Spleen (tissue), 11 donors: Measurements from ENCODE around the gene TPPP3. TPM values are rescaled to one million over a fixed set of nuclear protein-coding genes. Genes with fewer than 3 reads are reported as not detected.

Source experiments
- DNase-seq: peaks from one replicate; pipeline ENCODE4 v3.0.0-alpha.2; 2020
- H3K27ac ChIP-seq, 8 donors: fragments of 200-600 bp; sonication (generic) in 7 of 8; 1 replicate in 4 of 8; 2 replicates in 4 of 8; pipeline versions ENCODE4 v1.5.0 to v1.8.0; 2016 to 2021; ENCODE audit warnings: inconsistent platforms in 4 of 8, mild to moderate bottlenecking in 4 of 8, moderate library complexity in 1 of 8
- H3K27me3 ChIP-seq, 7 donors: fragments of 200-600 bp; sonication (generic) in 6 of 7; replicated peaks in 1 of 7; 1 replicate in 4 of 7; 2 replicates in 3 of 7; pipeline versions ENCODE4 v1.5.0 to v1.8.0; 2016 to 2021; ENCODE audit warnings: inconsistent platforms in 3 of 7, mild to moderate bottlenecking in 1 of 7
- H3K36me3 ChIP-seq, 6 donors: fragments of 200-600 bp; sonication (generic) in 5 of 6; 1 replicate in 4 of 6; 2 replicates in 2 of 6; pipeline versions ENCODE4 v1.5.0 to v1.8.0; 2016 to 2021; ENCODE audit warnings: inconsistent platforms in 2 of 6
- H3K4me1 ChIP-seq, 6 donors: fragments of 200-600 bp; sonication (generic) in 5 of 6; 1 replicate in 3 of 6; 2 replicates in 3 of 6; pipeline versions ENCODE4 v1.5.0 to v1.8.0; 2016 to 2021; ENCODE audit warnings: inconsistent platforms in 3 of 6
- H3K4me3 ChIP-seq, 8 donors: fragments of 200-600 bp; sonication (generic) in 7 of 8; 1 replicate in 4 of 8; 2 replicates in 4 of 8; pipeline versions ENCODE4 v1.5.0 to v1.8.0; 2016 to 2021; ENCODE audit warnings: inconsistent platforms in 4 of 8, mild to moderate bottlenecking in 4 of 8, moderate library complexity in 2 of 8
- H3K9me3 ChIP-seq, 8 donors: fragments of 200-600 bp; sonication (generic) in 7 of 8; 1 replicate in 4 of 8; 2 replicates in 4 of 8; pipeline versions ENCODE4 v1.5.0 to v1.8.0; 2016 to 2021; ENCODE audit warnings: inconsistent platforms in 4 of 8
- CTCF ChIP-seq, 11 experiments: fragments of 200-600 bp in 7 of 11; fragments of 450-650 bp in 4 of 11; sonication (generic) in 4 of 11; IDR thresholded peaks in 8 of 11; conservative IDR thresholded peaks in 3 of 11; 1 replicate in 7 of 11; 2 replicates in 4 of 11; pipeline versions ENCODE4 v1.4.0 to v1.8.0; 2016 to 2021; ENCODE audit warnings: antibody characterized with exemption in 11 of 11, inconsistent platforms in 4 of 11, mild to moderate bottlenecking in 1 of 11
- POLR2A ChIP-seq, 3 donors: fragments of 450-650 bp; IDR thresholded peaks; one replicate each; pipeline ENCODE4 v1.5.1; 2017; ENCODE audit warnings: antibody characterized with exemption in 3 of 3, mild to moderate bottlenecking in 1 of 3
- POLR2AphosphoS5 ChIP-seq, 3 donors: sonication (generic); formaldehyde crosslinking; IDR thresholded peaks; one replicate each; pipeline ENCODE4 v1.5.1; 2017; ENCODE audit warnings: antibody characterized with exemption in 3 of 3
- WGBS, 5 donors: extraction: QIAGEN DNeasy Blood & Tissue Kit in 3 of 5; methylation state at CpG; one replicate each; pipeline versions ENCODE4 v1.1.5 to v1.1.7; 2013 to 2018; 5-methylcytosine and 5-hydroxymethylcytosine counted together
- intact Hi-C: fragments of 100-400 bp; cut with DNase I; formaldehyde crosslinking; loops from one replicate; pipeline ENCODE4 v1.15.0; 2023; ENCODE audit warnings: low total_unique reads
- polyA plus RNA-seq, 3 donors: library from polyadenylated mRNA; stranded (reverse); fragments of 200-250 nt; gene quantifications; one replicate each; pipeline ENCODE4 v1.2.1, GENCODE V29; 2013
- total RNA-seq, 7 donors: library from RNA; depleted of rRNA in 3 of 7; stranded (reverse); fragments of >200 nt in 3 of 7; fragmentation: NEBNext Ultra II Directional in 4 of 7; extraction: Animal tissue kit (Norgen Biotek cat#: 25700) in 4 of 7; gene quantifications; one replicate each; pipeline versions ENCODE4 v1.1.0 to v1.2.1, GENCODE V29; 2016 to 2021
- donor health status: healthy with polysubstance abuse.
- donor health status: DM: no; HTN: no; CAD: no; lungs with moderate emphysema.
- donor health status: DM: no; HTN: no; CAD: no.
- donor health status: Bipolar disorder and iron deficiency.
- donor health status: healthy.
- donor health status: DM: no; HTN: no; CAD: no.
- donor health status: DM: yes; HTN: yes; CAD: no.

The TPPP3 gene
- total and polyA plus RNA-seq, 10 donors: 2.5 to 13.9 (median 8.6) TPM

GRCh38 chr16:67389911-67390815, 3.1 kb downstream of the TPPP3 start:
- Histone ChIP-seq H3K4me1 (peaks cover 16 to 61% (median 39%) of the 10 kb centered on the region in 6 donors), H3K4me3 (no peak overlapping the region), H3K27ac (peak overlapping the region in 1 of 8 donors; percentile 15), H3K36me3 (no peaks in the 10 kb centered on the region), H3K27me3 (peaks cover 0 to 31% (median 19%) of the 10 kb centered on the region in 7 donors), H3K9me3 (no peaks in the 10 kb centered on the region)
- intact Hi-C loops: no loop called here
- 59 to 71% (median 62%) methylated on average over 21 to 27 of the region's 27 CpGs for WGBS, 5 donors
- TF ChIP-seq POLR2AphosphoS5 (IDR thresholded peaks at IDR 0.05) (peak in 1 of 3 donors; percentile 36), POLR2A (IDR thresholded peaks at IDR 0.05) (no peak), CTCF (IDR thresholded peaks at IDR 0.05 in 8 of 11, conservative IDR thresholded peaks at IDR 0.05 in 3 of 11) (no peak)
- peak; percentile 68 for DNase-seq

DNA sequence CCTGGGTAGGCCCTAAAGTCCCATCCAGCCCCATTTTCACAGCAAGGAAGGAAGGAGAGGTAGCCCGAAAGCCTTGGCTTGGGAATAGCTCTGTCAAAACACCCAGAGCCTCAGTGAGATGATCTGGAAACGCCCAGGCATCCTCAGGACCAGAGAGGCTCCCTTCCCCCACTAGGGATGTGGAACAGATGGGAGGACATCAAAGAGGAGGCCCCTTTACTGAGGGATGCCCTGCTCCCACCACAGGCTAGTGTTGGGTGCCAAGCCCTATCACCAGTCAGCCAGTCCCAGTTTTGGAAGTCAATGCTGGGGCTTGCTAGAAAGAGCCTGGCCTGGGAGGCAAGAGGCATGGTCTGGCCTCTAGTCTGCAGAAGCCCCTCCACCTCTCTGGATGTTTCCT, 4.7 kb downstream of the TPPP3 start:
- 78 to 90% (median 89%) methylated on average over 2 of the region's 2 CpGs for WGBS, 5 donors
- intact Hi-C loops: no loop called here
- peak; percentile 16 for DNase-seq

GRCh38 chr16:67388191-67388590, 5.1 kb downstream of the TPPP3 start:
- WGBS, 5 donors: 91 to 95% (median 93%) methylated on average over 7 to 8 of the region's 8 CpGs
- TF ChIP-seq POLR2AphosphoS5 (IDR thresholded peaks at IDR 0.05) (no peak), CTCF (IDR thresholded peaks at IDR 0.05 in 8 of 11, conservative IDR thresholded peaks at IDR 0.05 in 3 of 11) (no peak)
- no peak overlapping the region for H3K4me3 ChIP-seq
- peaks cover 5 to 41% (median 20%) of the 10 kb centered on the region in 6 donors for H3K4me1 ChIP-seq
- DNase-seq: peak; percentile 58
- intact Hi-C loops: no loop called here
- no peak overlapping the region for H3K27ac ChIP-seq
- H3K27me3 ChIP-seq: peaks cover 0 to 11% (median 4%) of the 10 kb centered on the region in 7 donors
- H3K9me3 ChIP-seq: no peaks in the 10 kb centered on the region
- no peaks in the 10 kb centered on the region for H3K36me3 ChIP-seq

More for the DNA sequence above, 4.7 kb downstream of the TPPP3 start:
- Histone ChIP-seq H3K36me3 (no peaks in the 10 kb centered on the region), H3K4me3 (no peak overlapping the region), H3K4me1 (peaks cover 9 to 45% (median 23%) of the 10 kb centered on the region in 6 donors), H3K27ac (no peak overlapping the region), H3K27me3 (peaks cover 0 to 15% (median 8%) of the 10 kb centered on the region in 7 donors), H3K9me3 (no peaks in the 10 kb centered on the region)
- TF ChIP-seq POLR2AphosphoS5 (IDR thresholded peaks at IDR 0.05) (no peak), CTCF (IDR thresholded peaks at IDR 0.05 in 8 of 11, conservative IDR thresholded peaks at IDR 0.05 in 3 of 11) (no peak), POLR2A (IDR thresholded peaks at IDR 0.05) (no peak)

DNA sequence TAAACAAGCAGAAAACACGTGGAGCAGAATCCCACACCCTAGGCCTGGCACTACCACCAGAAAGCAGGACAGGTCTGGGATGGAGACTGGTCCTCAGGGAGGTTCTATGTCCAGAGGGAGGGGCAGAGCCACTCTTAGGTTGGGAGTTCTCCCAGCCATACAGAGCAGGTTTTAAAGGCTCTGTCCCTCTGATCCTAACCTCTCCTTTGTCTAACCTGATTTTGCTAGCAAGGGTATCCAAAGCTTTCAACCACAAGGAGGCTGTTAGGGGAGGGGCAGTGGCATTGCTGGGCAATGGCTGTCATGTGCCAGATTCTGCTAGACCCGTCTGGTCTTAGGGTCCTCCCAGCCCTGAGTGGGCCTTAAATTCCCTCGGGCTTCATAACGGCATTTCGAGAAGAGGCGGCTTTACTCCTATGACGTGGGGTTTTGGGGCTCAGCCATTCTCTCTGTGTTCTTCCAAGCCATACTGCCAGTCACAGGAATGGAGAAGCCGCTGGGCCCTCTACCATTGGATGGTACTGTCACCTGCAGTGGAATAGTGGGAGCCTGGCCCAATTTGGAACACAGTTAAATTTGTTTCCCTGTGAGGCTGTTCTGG, 5.7 kb downstream of the TPPP3 start:
- WGBS, 5 donors: 79 to 95% (median 92%) methylated on average over 8 of the region's 8 CpGs
- TF ChIP-seq CTCF (IDR thresholded peaks at IDR 0.05 in 8 of 11, conservative IDR thresholded peaks at IDR 0.05 in 3 of 11): no peak
- TF ChIP-seq POLR2A (IDR thresholded peaks at IDR 0.05): no peak
- TF ChIP-seq POLR2AphosphoS5 (IDR thresholded peaks at IDR 0.05): no peak
- H3K27me3 ChIP-seq: peaks cover 0 to 5% (median 0%) of the 10 kb centered on the region in 7 donors

More for the DNA sequence above, 5.7 kb downstream of the TPPP3 start:
- DNase-seq: peak; percentile 17
- Histone ChIP-seq H3K4me3 (no peak overlapping the region), H3K9me3 (no peaks in the 10 kb centered on the region), H3K4me1 (peaks cover 0 to 35% (median 14%) of the 10 kb centered on the region in 6 donors), H3K36me3 (no peaks in the 10 kb centered on the region), H3K27ac (no peak overlapping the region)
- intact Hi-C loops: no loop called here
